ENCODE results near the gene ADGRG6. TPM values are rescaled to one million over a fixed set of nuclear protein-coding genes. Genes with fewer than 3 reads are reported as not detected.

The ADGRG6 gene
- total RNA-seq, 4 donors from 2014 or later = 15.7 to 75.2 (median 19.2) TPM

GRCh38 chr6:142401838-142402237, 100.0 kb downstream of the ADGRG6 start:
- in situ Hi-C loops (cut with MboI; ENCODE audit: low pct_ligation_motif_present in 1 of 4, low pct_unique_long_range_greater_than_20kb in 1 of 4, low sequenced_read_pairs in 3 of 4) (no loop called here), intact Hi-C loops (cut with DNase I; ENCODE audit: low total_unique reads) (no loop called here)
- DNase-seq = no peak
- H3K27me3 ChIP-seq = no peaks in the 10 kb centered on the region
- H3K36me3 ChIP-seq = no peaks in the 10 kb centered on the region
- no peak for TF ChIP-seq EP300 (IDR thresholded peaks at IDR 0.05; ENCODE audit: low read depth)
- TF ChIP-seq POLR2A (IDR thresholded peaks at IDR 0.05) = no peak
- TF ChIP-seq POLR2AphosphoS5 (IDR thresholded peaks at IDR 0.05) = no peak
- TF ChIP-seq, protein P1, sequence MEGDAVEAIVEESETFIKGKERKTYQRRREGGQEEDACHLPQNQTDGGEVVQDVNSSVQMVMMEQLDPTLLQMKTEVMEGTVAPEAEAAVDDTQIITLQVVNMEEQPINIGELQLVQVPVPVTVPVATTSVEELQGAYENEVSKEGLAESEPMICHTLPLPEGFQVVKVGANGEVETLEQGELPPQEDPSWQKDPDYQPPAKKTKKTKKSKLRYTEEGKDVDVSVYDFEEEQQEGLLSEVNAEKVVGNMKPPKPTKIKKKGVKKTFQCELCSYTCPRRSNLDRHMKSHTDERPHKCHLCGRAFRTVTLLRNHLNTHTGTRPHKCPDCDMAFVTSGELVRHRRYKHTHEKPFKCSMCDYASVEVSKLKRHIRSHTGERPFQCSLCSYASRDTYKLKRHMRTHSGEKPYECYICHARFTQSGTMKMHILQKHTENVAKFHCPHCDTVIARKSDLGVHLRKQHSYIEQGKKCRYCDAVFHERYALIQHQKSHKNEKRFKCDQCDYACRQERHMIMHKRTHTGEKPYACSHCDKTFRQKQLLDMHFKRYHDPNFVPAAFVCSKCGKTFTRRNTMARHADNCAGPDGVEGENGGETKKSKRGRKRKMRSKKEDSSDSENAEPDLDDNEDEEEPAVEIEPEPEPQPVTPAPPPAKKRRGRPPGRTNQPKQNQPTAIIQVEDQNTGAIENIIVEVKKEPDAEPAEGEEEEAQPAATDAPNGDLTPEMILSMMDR (IDR thresholded peaks at IDR 0.05) = no peak
- H3K4me1 ChIP-seq = peaks cover 0 to 6% (median 0%) of the 10 kb centered on the region in 4 donors
- H3K27ac ChIP-seq = no peak overlapping the region
- H3K4me3 ChIP-seq = no peak overlapping the region
- no peaks in the 10 kb centered on the region for H3K9me3 ChIP-seq
- WGBS, 2 donors (ENCODE audit: low coverage in 1 of 2) = 71 to 76% methylated on average over 1 of the region's 1 CpG

GRCh38 chr6:142404751-142405150, 102.9 kb downstream of the ADGRG6 start:
- intact Hi-C loops (cut with DNase I; ENCODE audit: low total_unique reads) (no loop called here), in situ Hi-C loops (cut with MboI; ENCODE audit: low pct_ligation_motif_present in 1 of 4, low pct_unique_long_range_greater_than_20kb in 1 of 4, low sequenced_read_pairs in 3 of 4) (no loop called here)
- no peaks in the 10 kb centered on the region for H3K27me3 ChIP-seq
- no peaks in the 10 kb centered on the region for H3K9me3 ChIP-seq
- H3K4me3 ChIP-seq = no peak overlapping the region
- no peak for DNase-seq
- H3K36me3 ChIP-seq = no peaks in the 10 kb centered on the region
- H3K27ac ChIP-seq = no peak overlapping the region
- H3K4me1 ChIP-seq = peaks cover 0 to 6% (median 0%) of the 10 kb centered on the region in 4 donors
- TF ChIP-seq POLR2AphosphoS5 (IDR thresholded peaks at IDR 0.05) (no peak), POLR2A (IDR thresholded peaks at IDR 0.05) (no peak), EP300 (IDR thresholded peaks at IDR 0.05; ENCODE audit: low read depth) (no peak)
- TF ChIP-seq, protein P1 (IDR thresholded peaks at IDR 0.05) = no peak
- 92 to 96% methylated on average over 3 of the region's 3 CpGs for WGBS, 2 donors (ENCODE audit: low coverage in 1 of 2)

- no peak for TF ChIP-seq EP300 (IDR thresholded peaks at IDR 0.05; ENCODE audit: low read depth)
- no peak for TF ChIP-seq POLR2AphosphoS5 (IDR thresholded peaks at IDR 0.05)
- TF ChIP-seq, protein P1 (IDR thresholded peaks at IDR 0.05) = no peak
- no peak for TF ChIP-seq POLR2A (IDR thresholded peaks at IDR 0.05)
- intact Hi-C loops (cut with DNase I; ENCODE audit: low total_unique reads) = no loop called here
- H3K27me3 ChIP-seq = no peaks in the 10 kb centered on the region
- no peak overlapping the region for H3K4me3 ChIP-seq
- no peak for DNase-seq
- no peaks in the 10 kb centered on the region for H3K36me3 ChIP-seq
- WGBS, 2 donors (ENCODE audit: low coverage in 1 of 2) = 40 to 41% methylated on average over 3 of the region's 3 CpGs
- H3K4me1 ChIP-seq = peaks cover 0 to 6% (median 0%) of the 10 kb centered on the region in 4 donors
- H3K27ac ChIP-seq = no peak overlapping the region
- no peaks in the 10 kb centered on the region for H3K9me3 ChIP-seq
- in situ Hi-C loops (cut with MboI; ENCODE audit: low pct_ligation_motif_present in 1 of 4, low pct_unique_long_range_greater_than_20kb in 1 of 4, low sequenced_read_pairs in 3 of 4) = no loop called here
Observed at GRCh38 chr6:142406131-142406530, 104.3 kb downstream of the ADGRG6 start.

GRCh38 chr6:142407685-142408273, 106.0 kb downstream of the ADGRG6 start:
- TF ChIP-seq EP300 (IDR thresholded peaks at IDR 0.05; ENCODE audit: low read depth) (no peak), POLR2A (IDR thresholded peaks at IDR 0.05) (no peak), POLR2AphosphoS5 (IDR thresholded peaks at IDR 0.05) (no peak)
- TF ChIP-seq, protein P1 (IDR thresholded peaks at IDR 0.05) = no peak
- no peak for DNase-seq
- intact Hi-C loops (cut with DNase I; ENCODE audit: low total_unique reads) = no loop called here
- in situ Hi-C loops (cut with MboI; ENCODE audit: low pct_ligation_motif_present in 1 of 4, low pct_unique_long_range_greater_than_20kb in 1 of 4, low sequenced_read_pairs in 3 of 4) = no loop called here
- Histone ChIP-seq H3K9me3 (no peaks in the 10 kb centered on the region), H3K36me3 (no peaks in the 10 kb centered on the region), H3K27me3 (no peaks in the 10 kb centered on the region), H3K4me1 (peaks cover 0 to 6% (median 0%) of the 10 kb centered on the region in 4 donors), H3K27ac (no peak overlapping the region), H3K4me3 (no peak overlapping the region)
- 56 to 65% methylated on average over 3 of the region's 3 CpGs for WGBS, 2 donors (ENCODE audit: low coverage in 1 of 2)
